ENCODE measurements around the gene SELE.

SELE gene

DNA sequence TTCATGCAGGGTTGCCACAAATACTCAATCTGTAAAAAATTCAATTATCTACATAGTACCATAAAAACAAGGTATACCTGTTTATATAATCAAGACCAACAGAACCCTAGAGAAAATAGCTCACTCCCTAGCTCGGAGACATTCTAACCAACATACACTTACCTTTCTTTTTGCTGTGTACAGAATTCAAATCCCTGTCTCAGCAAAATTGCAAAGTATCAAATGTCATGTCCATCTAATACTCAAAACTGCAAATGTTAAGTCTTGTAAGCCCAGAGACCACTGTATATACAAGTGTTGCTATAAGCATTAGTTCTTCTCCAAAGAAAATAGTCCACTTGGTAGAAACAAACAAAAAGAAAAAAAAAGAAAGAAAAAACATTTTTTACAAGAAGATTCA is 16.2 kb upstream of the SELE start:
- H3K27ac ChIP-seq (ENCODE audit: low read length) = no peak overlapping the region

GRCh38 chr1:169746550-169746949 is 12.7 kb upstream of the SELE start:
- no peaks in the 10 kb centered on the region for H3K27me3 ChIP-seq (ENCODE audit: control insufficient read depth in 1 of 2, insufficient read depth in 2 of 2, low read length in 2 of 2)
- no peak overlapping the region for H3K27ac ChIP-seq (ENCODE audit: low read length)
- H3K4me1 ChIP-seq (ENCODE audit: control insufficient read depth, insufficient read depth, low read length) = no peaks in the 10 kb centered on the region
- H3K9me3 ChIP-seq (ENCODE audit: control insufficient read depth in 2 of 2, low read length in 2 of 2) = no peaks in the 10 kb centered on the region
- H3K4me3 ChIP-seq (ENCODE audit: low read length in 2 of 2) = no peak overlapping the region
- no peak overlapping the region for H3K9ac ChIP-seq (ENCODE audit: low read length in 2 of 2)
- no peaks in the 10 kb centered on the region for H3K36me3 ChIP-seq (ENCODE audit: control insufficient read depth in 2 of 2, insufficient read depth in 2 of 2, low read length in 2 of 2)

More for the DNA sequence above, 16.2 kb upstream of the SELE start:
- Histone ChIP-seq H3K36me3 (ENCODE audit: control insufficient read depth in 2 of 2, insufficient read depth in 2 of 2, low read length in 2 of 2) (no peaks in the 10 kb centered on the region), H3K4me1 (ENCODE audit: control insufficient read depth, insufficient read depth, low read length) (no peaks in the 10 kb centered on the region), H3K9me3 (ENCODE audit: control insufficient read depth in 2 of 2, low read length in 2 of 2) (no peaks in the 10 kb centered on the region), H3K27me3 (ENCODE audit: control insufficient read depth in 1 of 2, insufficient read depth in 2 of 2, low read length in 2 of 2) (no peaks in the 10 kb centered on the region), H3K9ac (ENCODE audit: low read length in 2 of 2) (no peak overlapping the region), H3K4me3 (ENCODE audit: low read length in 2 of 2) (no peak overlapping the region)

DNA sequence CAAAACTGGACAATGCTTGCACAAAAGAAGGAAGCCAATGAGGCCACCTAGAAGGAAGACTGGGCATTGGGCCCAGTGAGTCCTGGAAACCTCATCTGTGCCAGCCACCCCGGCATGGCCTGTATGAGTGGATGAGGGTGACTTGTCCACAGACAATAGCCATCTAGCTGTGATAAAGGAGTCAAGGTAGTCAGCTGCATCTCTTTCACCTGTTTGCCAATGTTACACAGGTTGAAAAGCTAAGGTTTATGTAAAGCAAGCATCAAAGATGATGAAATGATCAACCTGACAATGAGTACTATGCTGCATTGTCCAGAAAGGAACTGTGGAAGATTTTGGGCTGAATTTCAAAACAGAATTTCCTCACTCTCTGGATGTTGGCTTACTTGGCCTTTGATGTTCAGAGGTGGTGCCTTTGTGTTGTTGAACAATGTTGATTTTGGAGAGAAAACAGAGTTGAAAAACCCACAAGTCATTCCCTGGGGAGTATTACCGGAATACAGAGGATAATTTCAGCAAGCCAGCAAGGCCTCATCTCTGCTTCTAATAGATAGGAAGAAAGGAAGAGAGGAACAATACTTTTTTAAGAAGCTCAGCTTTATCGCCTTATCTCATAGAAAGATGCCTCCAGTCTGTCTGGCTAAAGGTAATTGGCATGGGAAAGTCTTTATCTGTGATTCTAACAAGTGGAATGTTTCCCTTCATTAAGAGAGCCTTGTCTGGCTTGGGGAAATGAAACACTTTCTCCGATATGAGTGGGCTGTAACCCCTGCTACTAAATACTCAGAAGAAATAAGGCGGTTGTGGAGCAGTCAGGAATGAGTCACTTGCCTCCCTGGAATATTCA is 11.4 kb upstream of the SELE start:
- Histone ChIP-seq H3K4me3 (ENCODE audit: low read length in 2 of 2) (no peak overlapping the region), H3K27ac (ENCODE audit: low read length) (no peak overlapping the region), H3K9ac (ENCODE audit: low read length in 2 of 2) (no peak overlapping the region)

DNA sequence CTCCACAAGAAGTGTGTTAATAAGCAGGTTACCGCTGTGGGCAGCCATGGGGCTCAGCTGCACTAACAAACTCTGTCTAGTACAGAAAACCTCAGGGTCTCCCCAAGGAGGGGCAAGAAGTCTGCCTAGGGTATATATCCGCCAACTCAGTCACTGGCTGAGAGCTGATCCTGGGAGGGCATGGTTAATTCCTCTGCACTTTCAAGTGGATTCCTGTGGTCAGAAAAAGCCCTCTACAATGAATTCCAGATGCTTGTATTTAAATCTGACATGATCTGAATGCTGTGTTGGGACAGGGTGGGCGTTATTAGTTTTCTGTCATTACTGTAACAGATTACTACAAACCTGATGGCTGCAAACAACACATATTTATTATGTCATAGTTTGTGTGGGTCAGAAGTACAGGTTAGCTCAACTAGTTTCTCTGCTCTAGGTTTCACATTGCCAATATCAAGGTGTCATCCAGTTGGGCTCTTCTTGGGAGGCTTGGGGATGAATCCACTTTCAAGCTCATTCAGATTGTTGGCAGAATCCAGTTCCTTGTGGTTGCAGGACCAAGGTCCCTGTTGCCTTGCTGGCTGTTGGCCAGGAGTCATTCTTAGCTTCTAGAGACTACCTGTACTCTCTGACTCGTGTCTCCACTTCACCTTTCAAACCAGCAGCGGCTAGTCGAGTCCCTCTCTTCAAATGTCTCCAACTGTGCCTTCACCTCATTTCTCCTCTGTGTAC is 8.0 kb upstream of the SELE start:
- H3K27ac ChIP-seq (ENCODE audit: low read length) = no peak overlapping the region
- H3K9me3 ChIP-seq (ENCODE audit: control insufficient read depth in 2 of 2, low read length in 2 of 2) = no peaks in the 10 kb centered on the region
- no peaks in the 10 kb centered on the region for H3K27me3 ChIP-seq (ENCODE audit: control insufficient read depth in 1 of 2, insufficient read depth in 2 of 2, low read length in 2 of 2)
- H3K36me3 ChIP-seq (ENCODE audit: control insufficient read depth in 2 of 2, insufficient read depth in 2 of 2, low read length in 2 of 2) = no peaks in the 10 kb centered on the region
- no peaks in the 10 kb centered on the region for H3K4me1 ChIP-seq (ENCODE audit: control insufficient read depth, insufficient read depth, low read length)
- H3K9ac ChIP-seq (ENCODE audit: low read length in 2 of 2) = no peak overlapping the region
- no peak overlapping the region for H3K4me3 ChIP-seq (ENCODE audit: low read length in 2 of 2)

More for the DNA sequence above, 11.4 kb upstream of the SELE start:
- no peaks in the 10 kb centered on the region for H3K27me3 ChIP-seq (ENCODE audit: control insufficient read depth in 1 of 2, insufficient read depth in 2 of 2, low read length in 2 of 2)
- H3K9me3 ChIP-seq (ENCODE audit: control insufficient read depth in 2 of 2, low read length in 2 of 2) = no peaks in the 10 kb centered on the region
- no peaks in the 10 kb centered on the region for H3K4me1 ChIP-seq (ENCODE audit: control insufficient read depth, insufficient read depth, low read length)
- H3K36me3 ChIP-seq (ENCODE audit: control insufficient read depth in 2 of 2, insufficient read depth in 2 of 2, low read length in 2 of 2) = no peaks in the 10 kb centered on the region

DNA sequence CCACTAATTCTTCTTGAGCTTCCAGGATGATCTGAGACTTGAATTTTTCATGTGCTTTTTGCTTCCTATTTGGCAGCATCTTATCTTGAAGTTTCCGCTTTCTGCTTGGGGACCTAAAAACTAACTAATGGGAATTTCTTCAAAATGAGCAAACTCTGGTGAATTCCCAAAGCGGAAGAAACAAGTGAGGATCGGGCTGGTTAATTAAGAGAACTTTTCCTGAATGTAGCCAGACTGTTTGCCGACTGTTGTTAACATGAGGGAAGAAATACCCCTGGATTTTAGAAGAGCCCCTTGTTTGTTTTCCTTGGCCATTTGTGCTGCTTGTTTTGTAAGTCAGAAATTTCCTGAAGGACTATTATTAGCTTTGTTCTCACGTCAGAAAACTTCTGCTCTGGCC is 6.1 kb upstream of the SELE start:
- Histone ChIP-seq H3K27ac (ENCODE audit: low read length) (no peak overlapping the region), H3K4me3 (ENCODE audit: low read length in 2 of 2) (no peak overlapping the region), H3K27me3 (ENCODE audit: control insufficient read depth in 1 of 2, insufficient read depth in 2 of 2, low read length in 2 of 2) (no peaks in the 10 kb centered on the region), H3K36me3 (ENCODE audit: control insufficient read depth in 2 of 2, insufficient read depth in 2 of 2, low read length in 2 of 2) (no peaks in the 10 kb centered on the region), H3K9me3 (ENCODE audit: control insufficient read depth in 2 of 2, low read length in 2 of 2) (no peaks in the 10 kb centered on the region), H3K4me1 (ENCODE audit: control insufficient read depth, insufficient read depth, low read length) (no peaks in the 10 kb centered on the region), H3K9ac (ENCODE audit: low read length in 2 of 2) (no peak overlapping the region)

DNA sequence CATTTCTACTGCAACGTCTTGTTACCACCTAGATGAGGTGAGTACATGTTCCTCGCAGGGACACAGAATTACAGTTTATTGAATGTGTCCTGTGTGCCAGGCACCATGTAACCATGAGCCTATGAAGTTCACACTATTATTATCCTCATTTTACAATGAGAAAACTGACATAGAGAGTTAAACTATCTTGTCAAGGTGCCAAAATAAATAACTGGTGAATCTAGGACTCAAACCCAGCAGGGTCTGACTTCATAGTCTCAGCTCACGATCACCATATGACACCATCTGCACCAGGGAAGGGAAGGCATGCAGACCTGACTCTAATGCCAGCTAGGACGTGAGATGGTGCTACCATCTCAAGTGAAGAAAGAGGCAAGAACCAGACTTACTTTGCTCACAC is 2.4 kb downstream of the SELE start:
- H3K9ac ChIP-seq (ENCODE audit: low read length in 2 of 2) = no peak overlapping the region
- peaks cover 2 to 3% of the 10 kb centered on the region in 2 donors for H3K27me3 ChIP-seq (ENCODE audit: control insufficient read depth in 1 of 2, insufficient read depth in 2 of 2, low read length in 2 of 2)
- no peak overlapping the region for H3K4me3 ChIP-seq (ENCODE audit: low read length in 2 of 2)
- H3K9me3 ChIP-seq (ENCODE audit: control insufficient read depth in 2 of 2, low read length in 2 of 2) = no peaks in the 10 kb centered on the region
- no peak overlapping the region for H3K27ac ChIP-seq (ENCODE audit: low read length)
- H3K36me3 ChIP-seq (ENCODE audit: control insufficient read depth in 2 of 2, insufficient read depth in 2 of 2, low read length in 2 of 2) = no peaks in the 10 kb centered on the region
- no peaks in the 10 kb centered on the region for H3K4me1 ChIP-seq (ENCODE audit: control insufficient read depth, insufficient read depth, low read length)

DNA sequence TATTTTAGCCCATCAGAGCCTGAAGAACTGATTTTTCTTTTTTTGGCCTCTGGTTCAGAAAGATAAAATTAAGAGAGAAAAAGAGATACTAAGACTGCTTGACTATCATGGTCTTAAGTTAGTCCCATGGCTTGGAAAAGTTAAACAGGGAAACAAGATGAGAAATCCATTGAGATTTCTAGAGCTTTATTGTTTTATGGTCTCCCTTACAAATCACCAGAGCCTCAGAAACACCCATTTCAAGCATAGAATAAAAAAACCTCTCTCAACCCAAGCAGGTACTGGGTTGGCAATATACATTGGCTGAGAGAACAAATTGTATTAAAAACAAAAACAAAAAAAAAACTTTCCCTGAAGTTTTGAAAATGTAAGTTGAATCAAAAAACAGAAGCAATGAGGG is 3.9 kb downstream of the SELE start:
- H3K9me3 ChIP-seq (ENCODE audit: control insufficient read depth in 2 of 2, low read length in 2 of 2) = no peaks in the 10 kb centered on the region
- H3K9ac ChIP-seq (ENCODE audit: low read length in 2 of 2) = no peak overlapping the region
- H3K4me1 ChIP-seq (ENCODE audit: control insufficient read depth, insufficient read depth, low read length) = no peaks in the 10 kb centered on the region
- H3K27ac ChIP-seq (ENCODE audit: low read length) = no peak overlapping the region
- H3K27me3 ChIP-seq (ENCODE audit: control insufficient read depth in 1 of 2, insufficient read depth in 2 of 2, low read length in 2 of 2) = peaks cover 2 to 3% of the 10 kb centered on the region in 2 donors
- no peaks in the 10 kb centered on the region for H3K36me3 ChIP-seq (ENCODE audit: control insufficient read depth in 2 of 2, insufficient read depth in 2 of 2, low read length in 2 of 2)
- H3K4me3 ChIP-seq (ENCODE audit: low read length in 2 of 2) = no peak overlapping the region

DNA sequence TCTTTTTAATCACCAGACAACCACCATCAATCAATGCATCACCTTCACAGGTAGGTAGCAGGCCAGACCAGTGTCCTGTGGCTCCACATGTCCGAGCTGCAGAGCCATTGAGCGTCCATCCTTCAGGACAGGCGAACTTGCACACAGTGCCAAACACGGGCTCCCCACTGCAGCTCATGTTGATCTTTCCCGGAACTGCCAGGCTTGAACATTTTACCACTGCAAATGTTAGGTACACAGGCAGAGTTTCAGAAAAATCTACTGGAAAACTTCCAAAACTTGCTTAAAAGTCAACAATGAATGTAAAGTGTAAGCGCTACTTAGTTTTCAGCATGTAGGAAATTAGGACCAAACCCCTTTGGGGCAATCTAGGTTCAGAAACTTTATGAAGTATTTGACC is 6.6 kb downstream of the SELE start:
- Histone ChIP-seq H3K9me3 (ENCODE audit: control insufficient read depth in 2 of 2, low read length in 2 of 2) (no peaks in the 10 kb centered on the region), H3K27me3 (ENCODE audit: control insufficient read depth in 1 of 2, insufficient read depth in 2 of 2, low read length in 2 of 2) (peaks cover 2 to 3% of the 10 kb centered on the region in 2 donors), H3K27ac (ENCODE audit: low read length) (no peak overlapping the region), H3K4me3 (ENCODE audit: low read length in 2 of 2) (no peak overlapping the region), H3K36me3 (ENCODE audit: control insufficient read depth in 2 of 2, insufficient read depth in 2 of 2, low read length in 2 of 2) (no peaks in the 10 kb centered on the region), H3K9ac (ENCODE audit: low read length in 2 of 2) (no peak overlapping the region), H3K4me1 (ENCODE audit: control insufficient read depth, insufficient read depth, low read length) (no peaks in the 10 kb centered on the region)

- H3K27ac ChIP-seq (ENCODE audit: low read length) = no peak overlapping the region
- H3K9me3 ChIP-seq (ENCODE audit: control insufficient read depth in 2 of 2, low read length in 2 of 2) = no peaks in the 10 kb centered on the region
- no peaks in the 10 kb centered on the region for H3K4me1 ChIP-seq (ENCODE audit: control insufficient read depth, insufficient read depth, low read length)
- H3K9ac ChIP-seq (ENCODE audit: low read length in 2 of 2) = no peak overlapping the region
- H3K4me3 ChIP-seq (ENCODE audit: low read length in 2 of 2) = no peak overlapping the region
- peaks cover 2 to 3% of the 10 kb centered on the region in 2 donors for H3K27me3 ChIP-seq (ENCODE audit: control insufficient read depth in 1 of 2, insufficient read depth in 2 of 2, low read length in 2 of 2)
- no peaks in the 10 kb centered on the region for H3K36me3 ChIP-seq (ENCODE audit: control insufficient read depth in 2 of 2, insufficient read depth in 2 of 2, low read length in 2 of 2)
Observed at GRCh38 chr1:169726851-169727250, 7.0 kb downstream of the SELE start.

DNA sequence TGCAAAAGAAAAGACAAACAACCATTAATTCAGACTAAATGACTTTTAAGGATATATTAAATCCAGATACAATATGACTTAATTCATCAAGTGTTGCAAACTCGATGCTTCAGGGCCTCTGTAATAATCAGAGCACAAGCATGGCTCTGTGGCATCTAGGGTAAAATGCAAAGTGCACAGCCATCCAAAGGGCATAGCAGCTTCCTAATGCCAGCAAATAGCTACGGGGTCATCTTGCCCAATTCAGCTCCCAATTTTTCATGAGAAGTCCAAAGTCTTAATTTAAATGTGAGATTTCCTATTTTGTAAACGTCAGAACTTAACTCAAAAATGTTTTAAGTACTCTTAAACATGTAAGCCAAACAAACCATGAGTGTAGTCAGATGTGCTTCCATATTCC is 7.9 kb downstream of the SELE start:
- no peak overlapping the region for H3K4me3 ChIP-seq (ENCODE audit: low read length in 2 of 2)
- H3K4me1 ChIP-seq (ENCODE audit: control insufficient read depth, insufficient read depth, low read length) = no peaks in the 10 kb centered on the region
- H3K36me3 ChIP-seq (ENCODE audit: control insufficient read depth in 2 of 2, insufficient read depth in 2 of 2, low read length in 2 of 2) = no peaks in the 10 kb centered on the region
- H3K9ac ChIP-seq (ENCODE audit: low read length in 2 of 2) = no peak overlapping the region
- H3K27ac ChIP-seq (ENCODE audit: low read length) = no peak overlapping the region
- H3K27me3 ChIP-seq (ENCODE audit: control insufficient read depth in 1 of 2, insufficient read depth in 2 of 2, low read length in 2 of 2) = peaks cover 2 to 3% of the 10 kb centered on the region in 2 donors
- no peaks in the 10 kb centered on the region for H3K9me3 ChIP-seq (ENCODE audit: control insufficient read depth in 2 of 2, low read length in 2 of 2)

- Histone ChIP-seq H3K36me3 (ENCODE audit: control insufficient read depth in 2 of 2, insufficient read depth in 2 of 2, low read length in 2 of 2) (no peaks in the 10 kb centered on the region), H3K9me3 (ENCODE audit: control insufficient read depth in 2 of 2, low read length in 2 of 2) (peaks cover 0 to 2% of the 10 kb centered on the region in 2 donors), H3K9ac (ENCODE audit: low read length in 2 of 2) (no peak overlapping the region), H3K27ac (ENCODE audit: low read length) (no peak overlapping the region), H3K4me3 (ENCODE audit: low read length in 2 of 2) (no peak overlapping the region), H3K27me3 (ENCODE audit: control insufficient read depth in 1 of 2, insufficient read depth in 2 of 2, low read length in 2 of 2) (peaks cover 0 to 3% of the 10 kb centered on the region in 2 donors), H3K4me1 (ENCODE audit: control insufficient read depth, insufficient read depth, low read length) (no peaks in the 10 kb centered on the region)
Observed at GRCh38 chr1:169724168-169724567, 9.7 kb downstream of the SELE start.
